K562 (cell line): ENCODE data around the gene DDX41. TPM values are rescaled to one million over a fixed set of nuclear protein-coding genes. Genes with fewer than 3 reads are reported as not detected.
A peak's percentile ranks its signal among the peaks of the same experiment; 100 is the strongest.

ENCODE experiments used
- ATAC-seq: fragments of 200-7000 bp; cut with Tn5 transposase; 3 replicates; pipeline ENCODE4 v1.9.1; 2020; ENCODE audit warnings: moderate library complexity
- BruUV-seq: library from RNA; stranded (reverse); fragments of 400-500 nt; replicated peaks from 2 replicates; lab custom pipeline; 2021; lab: Mats Ljungman, UMichigan
- CTCF ChIA-PET: fragments of 300-600 bp; formaldehyde crosslinking; extraction: SDS; loops from one replicate; lab custom pipeline; 2021; ENCODE audit warnings: low intra/inter-chr PET ratio; lab: Yijun Ruan, JAX
- POLR2A ChIA-PET: fragments of 300-600, 350-650 bp; sonication (Branson Sonifier 250); formaldehyde crosslinking; extraction: SDS; loops from one replicate; lab custom pipeline; 2021; ENCODE audit warnings: antibody characterized with exemption, inconsistent platforms; lab: Yijun Ruan, JAX
- DNase-seq, 4 experiments: peaks; one replicate each; pipeline versions ENCODE4 v3.0.0 to v3.0.0-alpha.2; 2011 to 2018; ENCODE audit warnings: low spot score in 3 of 4, mixed read lengths in 3 of 4; ENCODE audit errors: extremely low read depth in 1 of 4
- FAIRE-seq: peaks from 2 replicates; lab custom pipeline; 2011; peaks lifted over from hg19 to GRCh38; lab: Jason Lieb, UNC
- H2AFZ ChIP-seq: 2 replicates; pipeline ENCODE4 v1.6.0; 2011; ENCODE audit warnings: low read depth, low read length, control low read depth, inconsistent platforms
- H3K27ac ChIP-seq: fragments of 200-600 bp; 3 replicates; pipeline ENCODE4 v1.8.0; 2011; ENCODE audit warnings: low read depth, mild to moderate bottlenecking, control low read depth, inconsistent platforms, low read length, moderate library complexity, mixed read lengths; ENCODE audit errors: extremely low read depth
- H3K27me3 ChIP-seq, 2 experiments: fragments of 300-600 bp in 1 of 2; 2 replicates in 1 of 2; 3 replicates in 1 of 2; pipeline versions ENCODE4 v1.6.0 to v1.8.0; 2011; ENCODE audit warnings: inconsistent platforms in 2 of 2, low read length in 2 of 2, mild to moderate bottlenecking in 1 of 2, mixed read lengths in 1 of 2, moderate library complexity in 1 of 2; ENCODE audit not compliant: control insufficient read depth in 2 of 2, insufficient read depth in 2 of 2
- H3K36me3 ChIP-seq: fragments of 300-600 bp; 3 replicates; pipeline ENCODE4 v1.8.0; 2011; ENCODE audit warnings: mild to moderate bottlenecking, low read length, inconsistent platforms; ENCODE audit not compliant: control insufficient read depth, insufficient read depth
- H3K4me1 ChIP-seq, 2 experiments: fragments of 200-600 bp in 1 of 2; replicated peaks in 1 of 2; 2 replicates in 1 of 2; 3 replicates in 1 of 2; pipeline versions ENCODE4 v1.5.1 to v1.8.0; 2011; ENCODE audit warnings: inconsistent platforms in 2 of 2, low read length in 2 of 2, mild to moderate bottlenecking in 1 of 2, mixed read lengths in 1 of 2, moderate library complexity in 1 of 2; ENCODE audit not compliant: control insufficient read depth in 2 of 2, insufficient read depth in 2 of 2
- H3K4me2 ChIP-seq: 2 replicates; pipeline ENCODE4 v1.6.1; 2011; ENCODE audit warnings: low read length, control low read depth, inconsistent platforms, mixed read lengths; ENCODE audit not compliant: insufficient read depth
- H3K4me3 ChIP-seq: fragments of 200-600 bp; sonication (generic), shearing (Covaris generic); 2 replicates; pipeline ENCODE4 v1.5.1; 2016; ENCODE audit warnings: control low read depth, inconsistent platforms
- H3K79me2 ChIP-seq: fragments of 200-600 bp; 3 replicates; pipeline ENCODE4 v1.8.0; 2011; ENCODE audit warnings: low read length, inconsistent platforms; ENCODE audit not compliant: control insufficient read depth, insufficient read depth
- H3K9ac ChIP-seq, 2 experiments: 2 replicates each; pipeline versions ENCODE4 v1.6.0 to v1.6.1; 2011; ENCODE audit warnings: low read depth in 2 of 2, low read length in 2 of 2, control low read depth in 1 of 2, inconsistent platforms in 1 of 2, mild to moderate bottlenecking in 1 of 2, mixed read lengths in 1 of 2; ENCODE audit not compliant: insufficient read depth in 1 of 2
- H3K9me1 ChIP-seq: one replicate; pipeline ENCODE4 v1.6.0; 2011; ENCODE audit warnings: inconsistent platforms, mild to moderate bottlenecking, low read length, moderate library complexity; ENCODE audit not compliant: control insufficient read depth, insufficient read depth
- H3K9me3 ChIP-seq: replicated peaks from 2 replicates; pipeline ENCODE4 v1.5.1; 2011; ENCODE audit warnings: low read depth, low read length, inconsistent platforms; ENCODE audit not compliant: control insufficient read depth, insufficient read depth
- H4K20me1 ChIP-seq: replicated peaks from 2 replicates; pipeline ENCODE4 v1.6.1; 2011; ENCODE audit warnings: low read length, inconsistent platforms, mixed read lengths; ENCODE audit not compliant: control insufficient read depth, insufficient read depth
- C11orf30 ChIP-seq: fragments of 450-650 bp; IDR thresholded peaks from 2 replicates; pipeline ENCODE4 v1.6.1; 2016; ENCODE audit warnings: low read depth, mild to moderate bottlenecking
- CBFA2T2 ChIP-seq: fragments of 450-650 bp; conservative IDR thresholded peaks from 2 replicates; pipeline ENCODE4 v1.6.1; 2017; ENCODE audit warnings: mild to moderate bottlenecking
- CBX3 ChIP-seq, 2 experiments: IDR thresholded peaks; 1 replicate in 1 of 2; 2 replicates in 1 of 2; pipeline ENCODE4 v1.6.1; 2012; ENCODE audit warnings: inconsistent platforms in 2 of 2, low read length in 2 of 2, borderline replicate concordance in 1 of 2, control low read depth in 1 of 2
- KDM5B ChIP-seq: fragments of 200-600 bp; sonication (generic); IDR thresholded peaks from 2 replicates; pipeline ENCODE4 v1.6.1; 2012; ENCODE audit warnings: low read depth, mild to moderate bottlenecking, moderate library complexity, low read length, control low read depth, inconsistent platforms; ENCODE audit not compliant: insufficient replicate concordance
- L3MBTL2 ChIP-seq: fragments of 450-650 bp; IDR thresholded peaks from 2 replicates; pipeline ENCODE4 v1.6.1; 2016; ENCODE audit warnings: mild to moderate bottlenecking, moderate library complexity
- PHF8 ChIP-seq: fragments of 200-600 bp; sonication (generic); IDR thresholded peaks from 2 replicates; pipeline ENCODE4 v1.6.1; 2012; ENCODE audit warnings: mixed run types, mild to moderate bottlenecking, inconsistent platforms, low read length, moderate library complexity, borderline replicate concordance
- SPI1 ChIP-seq: IDR thresholded peaks from 2 replicates; pipeline ENCODE4 v1.6.1; 2011; ENCODE audit warnings: low read depth, low read length, control low read depth, borderline replicate concordance
- SUPT5H ChIP-seq: fragments of 450-650 bp; IDR thresholded peaks from 2 replicates; pipeline ENCODE4 v1.6.1; 2016
- THRAP3 ChIP-seq: fragments of 450-650 bp; IDR thresholded peaks from 2 replicates; pipeline ENCODE4 v1.6.1; 2016; ENCODE audit warnings: mild to moderate bottlenecking, inconsistent platforms, borderline replicate concordance
- ZNF24 ChIP-seq: fragments of 450-650 bp; IDR thresholded peaks from 2 replicates; pipeline ENCODE4 v1.6.1; 2016
- WGBS: fragments of 100-300 bp; shearing (Covaris generic); methylation state at CpG from one replicate; pipeline ENCODE4 v1.1.6; 2016; ENCODE audit warnings: low coverage, mixed read lengths; ENCODE audit not compliant: insufficient coverage; ENCODE audit errors: missing lambda C conversion rate; 5-methylcytosine and 5-hydroxymethylcytosine counted together
- in situ Hi-C: fragments of 300-500 bp; cut with MboI; formaldehyde crosslinking; loops from 4 replicates; pipeline ENCODE4 v1.15.0; 2018; ENCODE audit warnings: inconsistent platforms, mixed read lengths
- intact Hi-C: fragments of 100-400 bp; cut with micrococcal nuclease; formaldehyde crosslinking; loops from 2 replicates; pipeline ENCODE4 v1.14.2; 2022
- polyA plus RNA-seq, 8 experiments: library from polyadenylated mRNA; depleted of rRNA in 4 of 8; stranded (reverse) in 5 of 8; unstranded in 3 of 8; fragments of >200 nt; fragmentation: Nextera tagmentation in 2 of 8; fragmentation: Illumina TruSeq in 1 of 8; extraction: Ambion mirVana in 2 of 8; extraction: Trizol in 1 of 8; gene quantifications; 2 replicates each; pipeline versions ENCODE4 v1.2.1 to v1.2.3, GENCODE V29; 2011 to 2014; ENCODE audit warnings: inconsistent platforms in 1 of 8, missing spikeins in 1 of 8
- total RNA-seq, 7 experiments: library from RNA; depleted of rRNA in 6 of 7; stranded (reverse); fragments of >200 nt in 6 of 7; fragmentation: Illumina TruSeq in 2 of 7; extraction: Trizol in 2 of 7; gene quantifications; 2 replicates each; pipeline versions ENCODE4 v1.2.1 to v1.2.3, GENCODE V29; 2011 to 2021; ENCODE audit warnings: low replicate concordance in 1 of 7
- TF ChIP-seq, protein P1 (sequence below): fragments of 450-650 bp; IDR thresholded peaks from 2 replicates; pipeline ENCODE4 v1.6.1; 2017; ENCODE audit warnings: antibody characterized with exemption
- TF ChIP-seq, protein P2 (sequence below): IDR thresholded peaks from 3 replicates; pipeline ENCODE4 v1.6.1; 2011; ENCODE audit warnings: borderline replicate concordance, mild to moderate bottlenecking; ENCODE audit not compliant: insufficient read length, insufficient read depth
- TF ChIP-seq, protein P3 (sequence below), 2 experiments: fragments of 450-650 bp; conservative IDR thresholded peaks; 2 replicates each; pipeline ENCODE4 v1.6.1; 2017; ENCODE audit warnings: mild to moderate bottlenecking in 2 of 2, moderate library complexity in 2 of 2

Gene DDX41
- total and polyA plus RNA-seq, 9 of the 15 experiments (the other 6 are each of a cell fraction or from before 2014, with no cell fraction given): 38.2 to 284 (median 116) TPM

DNA sequence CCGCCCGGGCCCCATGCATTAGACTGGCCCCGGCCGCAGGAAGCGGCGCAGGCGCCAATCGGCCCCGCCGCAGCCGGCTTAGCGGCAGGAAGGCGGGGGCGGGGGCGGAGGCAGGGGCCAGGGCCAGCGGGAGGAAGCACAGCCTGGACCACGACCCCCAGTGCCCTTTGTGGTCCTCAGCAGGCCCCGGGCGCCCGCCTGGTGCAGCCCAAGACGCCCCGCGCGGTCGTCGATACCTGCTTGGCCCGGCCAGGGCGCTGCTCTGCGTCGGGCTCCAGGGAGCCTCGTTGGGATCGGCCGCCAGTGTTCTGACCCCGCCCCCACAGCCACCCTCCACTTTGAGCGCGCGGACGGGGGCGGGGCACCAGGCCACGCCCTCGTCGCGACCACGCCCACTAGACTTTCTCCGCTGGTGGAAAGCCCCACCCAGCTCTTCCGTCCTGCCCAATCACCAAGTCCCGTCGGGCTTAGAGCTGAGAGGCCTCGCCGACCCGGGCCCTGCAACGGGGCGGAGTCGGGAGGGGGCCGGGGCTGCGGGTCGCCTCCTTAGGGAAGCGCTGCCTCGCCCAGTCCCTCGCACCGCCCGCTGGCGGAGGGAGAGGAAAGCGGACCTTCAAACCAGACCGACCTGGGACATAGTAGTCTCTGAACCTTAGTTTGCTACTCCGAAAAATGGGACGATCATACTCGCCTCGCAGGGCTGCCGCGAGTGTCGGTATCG lies 19.3 kb downstream of the DDX41 start, which contains the start of gene PDLIM7:
TSS of gene PDLIM7 (minus strand) at position 313 of the 721 bp plus-strand sequence. CDS start 1,092 bp downstream, outside the sequence.
- in situ Hi-C loops: no loop called here
- peaks cover 57 to 85% of the 10 kb centered on the region in 2 experiments for H3K4me1 ChIP-seq
- H2AFZ ChIP-seq: peak within 1 kb of the TSS; percentile 69
- H3K4me3 ChIP-seq: peak within 1 kb of the TSS; percentile 82
- no TSS peak for BruUV-seq
- no peaks in the 10 kb centered on the region for H3K9me3 ChIP-seq
- no peaks in the 10 kb centered on the region for H3K9me1 ChIP-seq
- H4K20me1 ChIP-seq: no peaks in the 10 kb centered on the region; the same call in 1 of the 2 replicates
- CTCF ChIA-PET: no interaction called here
- DNase-seq (peak; percentile 97 to 99 (median 98)), FAIRE-seq (peak; percentile 97), ATAC-seq (peak; percentile 81)
- H3K79me2 ChIP-seq: peaks cover 50% of the 10 kb centered on the region
- H3K27me3 ChIP-seq: no peaks in the 10 kb centered on the region
- 2% methylated on average over 48 of the region's 73 CpGs for WGBS
- intact Hi-C loops: loop anchor here (1.0 to 5.0 kb wide), 3 partner anchors 41 to 180 kb away; partner anchors contain the start of gene FAM193B
- POLR2A ChIA-PET: interaction anchor here (0.6 to 2.7 kb wide), 17 partner anchors 8 to 189 kb away, joined by 3 to 26 read pairs (median 4); partner anchors contain the start of gene DOK3
- peaks cover 35% of the 10 kb centered on the region; the same call in 2 of the 3 replicates for H3K36me3 ChIP-seq
- H3K9ac ChIP-seq: peak within 1 kb of the TSS; percentile 89 to 98
- peak within 1 kb of the TSS; percentile 95 for H3K27ac ChIP-seq
- peak within 1 kb of the TSS; percentile 91 for H3K4me2 ChIP-seq
- TF ChIP-seq C11orf30: no peak
- peak; percentile 95 for TF ChIP-seq SUPT5H
- TF ChIP-seq ZNF24: peak; percentile 38; the same call in 1 of the 2 replicates
- peak; percentile 18; the same call in 1 of the 2 replicates for TF ChIP-seq SPI1
- TF ChIP-seq CBFA2T2: peak; percentile 18; the same call in 1 of the 2 replicates
- peak in 1 of 2 experiments; percentile 84; a peak in 2 of 3 replicates for TF ChIP-seq CBX3 (IDR thresholded peaks at IDR 0.05; ENCODE audit: borderline replicate concordance in 1 of 2, low read length in 2 of 2)
- TF ChIP-seq, protein P1, sequence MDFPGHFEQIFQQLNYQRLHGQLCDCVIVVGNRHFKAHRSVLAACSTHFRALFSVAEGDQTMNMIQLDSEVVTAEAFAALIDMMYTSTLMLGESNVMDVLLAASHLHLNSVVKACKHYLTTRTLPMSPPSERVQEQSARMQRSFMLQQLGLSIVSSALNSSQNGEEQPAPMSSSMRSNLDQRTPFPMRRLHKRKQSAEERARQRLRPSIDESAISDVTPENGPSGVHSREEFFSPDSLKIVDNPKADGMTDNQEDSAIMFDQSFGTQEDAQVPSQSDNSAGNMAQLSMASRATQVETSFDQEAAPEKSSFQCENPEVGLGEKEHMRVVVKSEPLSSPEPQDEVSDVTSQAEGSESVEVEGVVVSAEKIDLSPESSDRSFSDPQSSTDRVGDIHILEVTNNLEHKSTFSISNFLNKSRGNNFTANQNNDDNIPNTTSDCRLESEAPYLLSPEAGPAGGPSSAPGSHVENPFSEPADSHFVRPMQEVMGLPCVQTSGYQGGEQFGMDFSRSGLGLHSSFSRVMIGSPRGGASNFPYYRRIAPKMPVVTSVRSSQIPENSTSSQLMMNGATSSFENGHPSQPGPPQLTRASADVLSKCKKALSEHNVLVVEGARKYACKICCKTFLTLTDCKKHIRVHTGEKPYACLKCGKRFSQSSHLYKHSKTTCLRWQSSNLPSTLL: no peak
- TF ChIP-seq, protein P2, sequence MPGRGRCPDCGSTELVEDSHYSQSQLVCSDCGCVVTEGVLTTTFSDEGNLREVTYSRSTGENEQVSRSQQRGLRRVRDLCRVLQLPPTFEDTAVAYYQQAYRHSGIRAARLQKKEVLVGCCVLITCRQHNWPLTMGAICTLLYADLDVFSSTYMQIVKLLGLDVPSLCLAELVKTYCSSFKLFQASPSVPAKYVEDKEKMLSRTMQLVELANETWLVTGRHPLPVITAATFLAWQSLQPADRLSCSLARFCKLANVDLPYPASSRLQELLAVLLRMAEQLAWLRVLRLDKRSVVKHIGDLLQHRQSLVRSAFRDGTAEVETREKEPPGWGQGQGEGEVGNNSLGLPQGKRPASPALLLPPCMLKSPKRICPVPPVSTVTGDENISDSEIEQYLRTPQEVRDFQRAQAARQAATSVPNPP: no peak
- TF ChIP-seq L3MBTL2: peak; percentile 43
- peak; percentile 95 for TF ChIP-seq KDM5B
- TF ChIP-seq PHF8: peak; percentile 64; the same call in 1 of the 2 replicates
- no peak for TF ChIP-seq THRAP3
- TF ChIP-seq, protein P3, sequence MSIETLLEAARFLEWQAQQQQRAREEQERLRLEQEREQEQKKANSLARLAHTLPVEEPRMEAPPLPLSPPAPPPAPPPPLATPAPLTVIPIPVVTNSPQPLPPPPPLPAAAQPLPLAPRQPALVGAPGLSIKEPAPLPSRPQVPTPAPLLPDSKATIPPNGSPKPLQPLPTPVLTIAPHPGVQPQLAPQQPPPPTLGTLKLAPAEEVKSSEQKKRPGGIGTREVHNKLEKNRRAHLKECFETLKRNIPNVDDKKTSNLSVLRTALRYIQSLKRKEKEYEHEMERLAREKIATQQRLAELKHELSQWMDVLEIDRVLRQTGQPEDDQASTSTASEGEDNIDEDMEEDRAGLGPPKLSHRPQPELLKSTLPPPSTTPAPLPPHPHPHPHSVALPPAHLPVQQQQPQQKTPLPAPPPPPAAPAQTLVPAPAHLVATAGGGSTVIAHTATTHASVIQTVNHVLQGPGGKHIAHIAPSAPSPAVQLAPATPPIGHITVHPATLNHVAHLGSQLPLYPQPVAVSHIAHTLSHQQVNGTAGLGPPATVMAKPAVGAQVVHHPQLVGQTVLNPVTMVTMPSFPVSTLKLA (conservative IDR thresholded peaks at IDR 0.05): peak; percentile 22 to 41
